COLO668 (cell line): ENCODE data around the gene VPS33B.
"Not testable (repeated sequence)": the region's sequence is repeated elsewhere in the genome, so short reads cannot be mapped to it uniquely, and the experiment has no call there.

ENCODE experiments used
- DNase-seq: peaks from one replicate; lab custom pipeline; 2025; ENCODE audit not compliant: unreplicated experiment; lab: John Stamatoyannopoulos, UW

VPS33B gene

DNA sequence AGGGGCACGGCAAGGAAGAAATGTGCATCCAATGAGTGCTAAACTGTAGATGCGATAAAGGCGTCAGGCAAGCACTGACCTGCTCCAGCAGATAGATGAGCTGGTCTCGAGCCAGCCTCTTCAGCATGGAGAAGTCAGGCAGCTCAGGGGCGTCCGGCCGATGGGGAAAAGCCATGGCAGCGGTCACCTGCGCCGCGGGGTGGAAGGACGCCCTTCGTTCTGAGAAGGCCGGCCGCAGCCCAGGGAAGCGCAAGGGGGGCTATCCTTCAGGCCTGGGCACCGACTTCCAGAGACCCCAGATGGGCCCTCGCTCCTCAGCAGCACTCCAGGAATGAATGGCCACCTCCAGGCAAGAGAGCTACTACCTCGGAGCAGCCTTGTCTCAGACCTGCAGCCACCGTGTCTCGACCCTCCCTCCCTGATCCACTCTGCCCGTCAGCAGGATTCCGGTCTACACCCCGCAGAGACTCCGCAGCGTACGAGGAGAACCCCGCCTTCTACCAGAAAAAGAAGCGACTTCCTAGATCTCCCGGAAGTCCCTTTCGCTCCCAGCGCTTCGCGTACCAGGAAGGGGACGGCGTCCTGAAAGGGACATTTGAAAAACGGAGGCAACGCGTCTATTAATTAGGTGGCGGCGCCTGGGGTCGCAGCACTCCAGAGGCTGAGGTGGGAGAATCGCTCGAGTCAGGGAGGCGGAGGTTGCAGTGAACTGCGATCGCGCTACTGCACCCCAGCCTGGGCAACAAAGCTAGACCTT lies at the start of gene VPS33B:
Gene VPS33B (minus strand): TSS at position 520 of the 757 bp plus-strand sequence. CDS start 345 bp downstream, at position 175.
- DNase-seq = peak; percentile 86

DNA sequence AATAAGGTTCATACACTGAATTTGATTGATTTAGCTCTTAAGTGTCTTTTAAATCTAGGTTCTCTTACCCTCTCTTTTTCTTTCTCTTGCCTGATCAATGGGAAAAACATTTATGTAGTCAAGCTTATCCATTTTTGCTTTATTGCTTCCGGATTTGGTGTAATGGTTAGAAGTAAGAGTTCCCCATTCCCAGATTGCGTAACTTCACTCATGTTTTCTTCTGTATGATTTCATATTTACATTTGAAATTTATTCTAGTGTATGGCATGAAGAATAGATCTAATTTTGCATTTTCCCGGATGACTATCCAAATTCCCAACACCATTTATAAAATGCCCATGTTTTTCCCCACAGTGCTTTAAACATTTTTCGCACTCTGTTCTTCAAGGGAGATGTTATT lies 49.8 kb upstream of the VPS33B start:
- no peak for DNase-seq

DNA sequence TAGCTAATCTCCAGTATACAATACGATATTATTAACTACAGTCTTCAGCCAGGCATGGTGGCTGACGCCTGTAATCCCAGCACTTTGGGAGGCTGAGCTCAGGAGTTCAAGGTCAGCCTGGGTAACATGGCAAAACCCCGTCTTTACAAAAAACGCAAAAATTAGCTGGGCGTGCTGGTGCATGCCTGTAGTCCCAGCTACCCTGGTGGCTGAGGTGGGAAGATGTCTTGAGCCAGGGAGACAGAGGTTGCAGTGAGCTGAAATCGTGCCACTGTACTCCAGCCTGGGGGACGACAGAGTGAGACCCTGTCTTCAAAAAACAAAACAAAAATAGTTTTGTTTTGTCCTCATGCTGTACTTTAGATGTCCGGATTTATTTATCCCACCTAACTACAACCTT lies 48.5 kb upstream of the VPS33B start:
- no peak for DNase-seq

DNA sequence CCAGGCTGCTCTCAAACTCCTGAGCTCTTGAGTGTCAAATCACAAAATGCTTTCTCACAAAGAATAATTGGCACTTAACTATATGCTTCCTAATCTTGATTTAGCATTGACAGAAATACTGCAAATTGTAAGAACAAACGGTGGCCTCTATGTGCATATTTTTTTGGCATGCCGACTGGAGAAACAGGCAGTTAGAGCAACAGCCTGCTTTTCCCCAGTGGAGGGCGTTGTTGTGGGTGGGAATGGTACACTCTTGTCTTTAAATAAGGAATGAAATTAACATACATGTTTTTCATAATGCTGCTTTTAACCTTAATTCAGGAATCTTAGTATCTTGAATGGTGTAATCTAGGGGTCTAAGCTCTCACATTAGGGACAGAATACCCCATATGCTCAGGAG lies 46.6 kb upstream of the VPS33B start:
- DNase-seq = no peak

DNA sequence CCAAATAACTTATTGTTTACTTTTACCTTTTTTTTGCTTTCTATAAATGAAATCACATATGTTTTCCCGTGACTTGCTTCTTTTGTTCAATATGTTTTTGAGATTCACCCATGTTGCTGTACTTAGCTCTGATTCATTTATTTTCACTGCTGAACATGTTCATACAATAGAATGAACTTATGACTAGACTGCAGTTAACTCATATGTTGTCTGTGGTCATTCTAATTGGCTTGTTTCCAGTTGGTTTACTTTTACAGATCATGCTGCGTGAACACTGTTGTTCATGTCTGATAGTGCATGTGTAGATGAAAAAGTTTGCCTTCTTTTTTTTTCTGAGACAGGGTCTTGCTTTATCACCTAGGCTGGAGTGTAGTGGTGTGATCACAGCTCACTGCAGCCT lies 46.0 kb upstream of the VPS33B start:
- no peak for DNase-seq

DNA sequence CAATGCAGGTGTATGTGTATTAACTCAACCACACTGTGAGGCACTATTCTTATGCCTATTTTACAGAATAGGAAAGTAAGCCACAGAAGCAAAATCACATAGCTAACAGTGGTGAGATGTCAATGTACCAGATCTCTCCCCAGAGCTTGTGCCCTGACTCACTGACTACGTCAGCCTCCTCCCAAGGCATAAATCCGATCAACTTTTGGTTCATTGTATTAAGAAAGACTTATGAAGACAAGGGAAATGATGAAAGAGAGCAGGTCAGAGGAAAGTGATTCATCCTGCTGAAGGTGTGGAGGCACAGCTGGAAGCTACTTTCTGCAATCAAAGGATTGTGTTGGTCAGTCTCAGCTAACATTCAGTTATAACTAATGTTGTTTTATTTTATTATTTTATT lies 44.6 kb upstream of the VPS33B start:
- no peak for DNase-seq

DNA sequence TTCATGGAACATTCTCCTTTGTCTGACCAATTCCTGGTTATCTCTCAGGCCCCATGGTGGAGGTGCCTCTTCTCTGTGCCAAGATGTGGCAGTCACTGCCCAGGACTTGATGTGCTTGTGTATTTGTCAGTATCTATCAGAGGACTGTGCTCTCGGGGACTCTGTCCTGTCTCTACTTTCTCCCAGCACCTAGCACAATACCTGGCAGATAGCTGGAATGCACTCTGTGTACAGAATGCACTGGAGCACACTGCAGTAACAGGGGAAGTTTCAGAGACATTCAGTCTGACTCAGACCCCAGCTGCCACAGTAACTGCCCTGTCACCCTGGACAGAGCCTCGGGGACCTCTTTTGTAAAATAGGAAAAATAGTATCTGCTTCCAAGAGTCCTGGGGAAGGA lies 43.1 kb upstream of the VPS33B start:
- DNase-seq = no peak

DNA sequence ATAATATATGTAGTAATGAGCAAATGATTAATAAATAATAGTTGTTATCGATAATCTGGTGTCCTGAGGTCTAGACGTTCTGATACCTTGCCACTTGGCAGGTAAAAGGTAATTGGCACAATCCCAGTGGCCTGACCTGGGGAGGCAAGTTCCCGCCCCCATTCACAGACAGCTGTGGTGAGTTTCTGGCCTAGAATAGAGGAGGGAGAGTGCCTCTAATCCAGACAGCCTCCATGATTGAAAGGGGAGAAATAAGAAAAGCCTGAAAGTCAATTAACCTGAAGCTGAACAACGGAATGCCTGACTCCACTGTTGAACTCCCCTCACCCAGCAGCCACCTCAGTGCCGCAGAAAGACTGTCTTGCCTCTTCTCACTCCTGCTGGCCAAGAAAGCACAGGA lies 39.6 kb upstream of the VPS33B start:
- no peak for DNase-seq

DNA sequence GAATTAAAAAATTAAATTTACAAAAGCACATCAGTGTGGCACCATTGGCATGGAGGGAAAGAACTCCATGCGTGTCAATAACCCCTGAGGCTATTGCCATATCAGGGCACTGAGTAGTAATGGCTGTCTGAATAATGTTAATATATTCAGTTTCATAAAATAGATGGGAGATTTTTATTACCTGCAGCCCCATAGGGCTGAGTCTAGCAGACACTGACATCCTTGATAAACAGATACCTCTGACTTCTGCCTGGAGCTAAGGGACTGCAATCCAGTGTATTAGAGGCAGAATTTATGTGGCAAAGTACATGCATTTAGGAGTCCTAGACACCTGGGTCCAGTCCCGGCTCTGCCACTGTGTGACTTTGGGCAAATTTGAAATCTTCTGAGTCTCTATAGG lies 38.8 kb upstream of the VPS33B start:
- DNase-seq = no peak

DNA sequence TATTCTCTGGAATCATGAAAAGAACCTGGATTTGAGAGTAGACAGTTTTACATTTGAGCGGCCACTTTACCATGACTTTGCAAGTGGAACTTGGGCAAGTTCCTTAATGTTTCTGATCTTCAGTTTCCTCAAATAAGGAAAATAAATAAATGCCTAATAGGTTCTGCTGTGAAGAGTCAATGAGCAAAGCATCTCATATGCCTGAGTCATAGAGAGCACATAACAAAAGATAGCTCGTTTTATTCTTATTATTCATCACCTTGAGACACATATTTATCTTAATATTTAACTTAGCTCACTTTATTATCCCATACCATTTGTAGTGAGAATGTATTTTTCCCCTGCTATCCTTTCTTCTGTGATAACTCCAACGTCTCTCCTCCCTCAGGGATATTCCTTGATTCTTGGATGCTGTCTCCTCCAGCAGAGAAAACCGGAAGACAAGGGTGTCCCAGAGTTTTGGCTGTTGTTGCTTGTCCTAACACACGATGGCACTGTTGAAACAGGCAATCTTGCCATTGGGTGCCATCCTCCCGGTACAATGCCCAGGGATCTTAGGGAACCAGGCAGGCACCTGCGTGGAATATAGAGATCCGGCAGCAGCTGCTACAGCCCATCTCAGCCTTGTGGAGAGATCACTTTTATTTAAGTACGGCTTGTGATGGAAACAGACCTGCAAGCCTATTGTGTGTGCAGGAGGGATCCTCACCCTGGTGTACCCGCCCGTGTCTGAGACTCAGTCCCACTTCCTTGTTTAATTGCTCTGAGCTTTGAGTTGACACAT lies 33.3 kb upstream of the VPS33B start:
- peak; percentile 83 for DNase-seq

DNA sequence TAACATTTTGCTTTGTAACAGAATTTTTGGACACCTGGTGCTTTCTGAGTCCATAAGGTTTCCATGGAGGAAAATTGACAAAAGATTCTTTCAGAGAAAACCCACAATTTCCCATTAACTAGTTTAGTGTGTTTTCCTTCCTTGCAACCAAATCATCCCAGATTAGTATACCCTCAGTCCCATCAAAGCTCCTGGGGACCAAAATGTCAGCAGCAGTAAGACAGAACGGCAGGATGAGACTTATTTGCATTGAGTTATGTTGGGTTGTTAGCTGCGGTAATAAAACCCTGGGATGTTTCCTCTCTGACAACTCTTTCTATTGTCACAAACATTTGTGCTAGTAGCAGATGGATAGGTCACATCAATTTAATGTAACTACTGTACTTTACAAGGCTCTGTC lies 32.4 kb upstream of the VPS33B start:
- DNase-seq = no peak

DNA sequence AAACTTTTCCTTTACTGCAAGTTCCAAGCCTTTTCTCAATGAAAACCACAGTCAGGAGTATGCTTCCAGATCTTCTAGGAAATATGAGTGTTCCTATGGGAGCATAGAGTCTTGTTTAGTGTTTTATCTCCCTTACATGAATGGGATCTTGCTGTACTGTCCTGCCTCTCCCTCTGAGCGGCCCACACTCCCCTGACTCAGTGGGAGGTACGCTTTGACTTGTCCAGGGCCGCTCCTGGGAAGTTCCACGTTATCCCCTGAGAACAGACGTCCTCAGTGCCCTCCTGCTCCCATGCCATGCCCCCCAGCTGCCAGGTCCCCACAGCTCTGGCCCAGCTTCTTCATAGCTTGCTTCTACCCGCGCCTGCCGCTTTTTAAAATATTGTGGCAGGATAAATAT lies 28.9 kb upstream of the VPS33B start:
- no peak for DNase-seq

DNA sequence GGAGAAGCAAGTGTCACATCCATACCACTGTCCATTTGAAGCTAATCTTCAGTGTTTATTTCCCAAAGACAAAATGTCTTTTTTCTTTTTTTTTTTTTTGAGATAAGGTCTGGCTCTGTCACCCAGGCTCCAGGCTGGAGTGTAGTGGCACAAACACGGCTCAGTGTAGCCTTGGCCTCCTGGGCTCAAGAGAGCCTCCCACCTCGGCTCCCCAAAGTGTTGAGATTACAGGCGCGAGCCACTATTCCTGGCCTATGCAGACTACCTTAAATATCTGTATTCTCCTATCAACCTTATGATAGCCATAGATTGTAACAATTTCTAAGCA lies 27.7 kb upstream of the VPS33B start:
- DNase-seq = no peak

DNA sequence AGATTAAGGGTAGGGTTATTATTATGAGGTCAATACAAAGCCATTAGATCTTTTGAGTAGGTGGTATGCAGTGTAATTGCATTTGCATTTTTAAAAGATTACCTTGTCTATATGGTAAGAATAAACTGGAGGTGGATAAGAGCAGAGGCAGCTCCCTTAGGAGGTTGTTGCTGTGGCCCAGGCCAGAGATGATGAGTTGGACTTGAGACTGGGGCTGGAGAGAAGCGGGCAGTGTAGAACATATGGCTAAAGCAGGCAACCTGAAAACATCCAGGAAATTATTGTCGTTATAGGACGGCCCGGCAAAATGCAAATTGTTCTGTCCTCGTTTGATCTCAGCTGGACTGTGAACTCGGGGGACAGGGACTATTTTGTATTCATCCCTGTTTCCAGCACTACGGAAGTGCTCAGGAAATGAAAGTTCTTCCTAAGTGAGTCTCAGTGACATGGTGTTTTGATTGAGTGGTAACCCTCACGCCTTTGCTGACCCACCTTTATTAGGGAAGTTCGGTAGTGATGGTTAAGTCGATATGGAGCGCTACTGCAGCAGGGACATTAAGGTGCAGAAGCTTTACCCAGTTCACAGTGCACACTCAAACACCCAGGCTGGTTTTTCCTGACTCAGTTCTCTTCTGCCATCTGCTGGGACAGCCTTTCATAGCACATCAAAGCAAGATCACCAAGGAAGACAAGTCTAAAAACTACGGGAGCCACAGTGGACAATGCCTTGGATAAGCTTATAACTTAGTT lies 27.2 kb upstream of the VPS33B start:
- peak; percentile 52 for DNase-seq

DNA sequence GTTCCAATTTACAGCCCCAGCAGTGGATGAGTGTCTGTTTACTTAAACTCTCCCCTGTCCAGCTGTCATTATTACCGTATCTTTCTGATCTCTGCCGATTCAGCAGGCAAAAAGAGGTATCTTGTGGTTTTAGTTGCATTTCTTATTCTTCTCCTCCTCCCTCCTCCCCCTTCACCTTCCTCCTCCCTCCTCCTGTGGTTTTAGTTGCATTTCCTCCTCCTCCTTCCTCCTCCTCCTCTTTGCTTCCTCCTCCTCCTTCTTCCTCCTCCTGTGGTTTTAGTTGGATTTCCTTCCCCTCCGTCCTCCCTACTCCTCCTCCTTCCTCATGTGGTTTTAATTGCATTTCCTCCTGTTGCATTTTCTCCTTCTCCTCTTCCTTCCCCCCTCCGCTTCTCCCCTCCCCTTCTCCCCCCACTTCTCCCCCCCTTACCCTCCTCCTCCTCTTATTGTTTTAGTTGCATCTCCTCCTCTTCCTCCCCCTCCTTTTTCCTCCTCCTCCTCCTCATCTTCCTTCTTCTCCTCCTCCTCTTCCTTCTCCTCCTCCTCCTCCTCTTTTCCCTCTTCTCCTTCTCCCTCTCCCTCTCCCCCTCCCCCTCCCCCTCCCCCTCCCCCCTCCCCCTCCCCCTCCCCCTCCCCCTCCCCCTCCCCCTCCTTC lies 25.3 kb upstream of the VPS33B start:
- no peak for DNase-seq

DNA sequence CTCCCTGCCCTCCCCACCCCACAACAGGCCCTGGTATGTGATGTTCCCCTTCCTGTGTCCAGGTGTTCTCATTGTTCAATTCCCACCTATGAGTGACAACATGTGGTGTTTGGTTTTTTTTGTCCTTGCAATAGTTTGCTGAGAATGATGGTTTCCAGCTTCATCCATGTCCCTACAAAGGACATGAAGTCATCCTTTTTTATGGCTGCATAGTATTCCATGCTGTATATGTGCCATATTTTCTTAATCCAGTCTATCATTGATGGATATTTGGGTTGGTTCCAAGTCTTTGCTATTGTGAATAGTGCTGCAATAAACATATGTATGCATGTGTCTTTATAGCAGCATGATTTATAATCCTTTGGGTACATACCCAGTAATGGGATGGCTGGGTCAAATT lies 23.7 kb upstream of the VPS33B start:
- not testable (repeated sequence) for DNase-seq

DNA sequence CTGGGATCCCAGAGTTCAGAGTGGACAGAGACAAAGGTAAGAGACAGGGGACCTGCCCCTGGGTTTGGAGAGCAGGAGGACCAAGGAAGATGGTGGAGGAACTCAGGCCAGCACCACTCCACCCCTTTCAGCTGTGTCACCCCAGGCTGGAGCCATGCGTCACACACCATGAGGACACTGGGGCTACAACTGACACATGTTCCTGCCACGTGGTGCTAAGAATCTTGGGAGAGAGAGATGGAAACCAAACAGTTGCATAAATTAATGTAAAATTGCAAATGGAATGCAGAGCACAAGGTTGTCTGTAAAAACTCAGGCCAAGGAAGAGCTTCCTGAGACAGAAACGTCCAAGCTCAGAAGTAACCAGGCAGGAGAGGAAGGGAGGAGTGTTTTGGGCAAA lies 22.7 kb upstream of the VPS33B start:
- no peak for DNase-seq

DNA sequence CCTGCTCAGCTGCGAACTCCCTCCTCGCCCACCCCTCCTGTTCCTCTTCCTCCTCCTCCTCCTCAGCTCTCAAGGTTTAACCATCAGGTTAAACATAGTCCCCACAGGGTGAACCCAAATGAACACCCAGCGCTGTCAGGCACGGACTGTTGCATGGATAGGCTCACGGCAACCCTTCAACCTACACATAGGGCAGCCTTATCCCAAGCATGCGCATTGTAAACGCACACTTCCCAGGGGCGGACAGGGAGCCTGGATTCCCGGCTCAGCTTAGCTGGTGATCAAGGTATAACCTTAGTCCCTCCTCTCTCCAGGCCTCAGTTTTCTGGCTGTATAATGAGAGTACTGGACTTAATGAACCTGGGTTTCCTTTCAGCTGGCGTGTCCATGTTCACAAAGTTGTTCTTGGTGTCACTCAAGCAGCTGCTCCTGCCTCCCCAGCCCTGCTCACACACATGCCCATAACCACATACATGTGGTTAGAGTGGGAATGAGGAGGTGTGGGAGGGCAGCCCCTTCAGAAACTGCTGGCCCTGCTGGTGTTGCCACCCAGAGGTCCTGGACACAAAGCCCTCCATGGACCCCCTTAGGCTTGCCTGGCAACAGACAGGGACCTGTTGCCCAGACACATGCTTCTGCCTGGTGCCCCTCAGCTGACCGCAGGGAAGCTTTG lies 20.9 kb upstream of the VPS33B start:
- no peak for DNase-seq

DNA sequence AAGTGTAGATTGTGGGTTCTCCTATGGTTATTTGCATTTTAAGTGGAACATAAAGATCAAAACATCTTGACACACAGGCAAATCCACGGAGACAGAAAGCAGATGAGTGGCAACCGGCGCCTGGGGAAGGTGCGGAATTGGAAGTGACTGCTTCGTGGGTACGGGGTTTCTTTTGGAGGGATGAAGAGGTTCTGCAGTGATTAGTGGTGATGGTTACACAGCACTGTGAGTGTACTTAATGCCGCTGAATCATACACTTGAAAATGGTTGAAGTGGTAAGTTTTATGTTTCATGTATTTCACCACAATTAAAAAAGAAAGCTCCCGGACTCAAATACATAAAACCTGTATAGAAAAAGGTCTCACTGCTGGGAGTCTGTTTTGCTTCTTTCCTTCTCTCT lies 18.5 kb upstream of the VPS33B start:
- no peak for DNase-seq

DNA sequence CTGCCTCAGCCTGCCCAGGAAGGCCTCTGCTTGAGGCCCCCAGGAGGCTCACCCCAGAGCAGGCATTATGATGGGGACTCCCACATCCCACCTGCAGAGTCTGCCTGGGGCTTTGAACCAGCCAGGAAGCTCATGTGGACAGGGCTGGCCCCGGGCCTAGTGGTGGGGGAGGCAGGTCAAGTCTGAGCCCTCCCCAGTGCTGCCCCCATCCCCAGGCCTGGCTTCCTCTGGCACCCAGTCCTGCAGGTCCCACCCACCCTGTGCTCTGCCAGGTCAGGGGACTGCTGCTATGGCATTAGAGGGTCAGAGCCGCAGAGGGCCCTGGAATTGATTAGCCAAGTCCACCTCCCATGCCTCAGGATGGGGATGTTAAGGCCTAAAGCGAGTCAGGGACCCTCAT lies 17.6 kb upstream of the VPS33B start:
- DNase-seq = no peak
